ENCODE data around the gene FAM9A.
"Not testable (repeated sequence)": the region's sequence is repeated elsewhere in the genome, so short reads cannot be mapped to it uniquely, and the experiment has no call there.

FAM9A gene

GRCh38 chrX:8757609-8758389 lies 43.4 kb downstream of the FAM9A start:
- H4K20me1 ChIP-seq (ENCODE audit: insufficient read depth, low read length); H2AFZ ChIP-seq (ENCODE audit: low read length); H3K79me2 ChIP-seq (ENCODE audit: insufficient read depth, low read length); H3K4me3 ChIP-seq (ENCODE audit: low read depth, low read length, poor library complexity, severe bottlenecking); H3K4me2 ChIP-seq (ENCODE audit: low read length); H3K27ac ChIP-seq (ENCODE audit: low read depth, low read length, poor library complexity, severe bottlenecking); H3K36me3 ChIP-seq (ENCODE audit: insufficient read depth, low read length); H3F3A ChIP-seq (ENCODE audit: insufficient read depth, low read length); H3K27me3 ChIP-seq (ENCODE audit: insufficient read depth, low read length); H3K4me1 ChIP-seq (ENCODE audit: insufficient read depth, low read length, severe bottlenecking); H3K9me3 ChIP-seq (ENCODE audit: low read length); H3K9ac ChIP-seq (ENCODE audit: low read length); H3K9me2 ChIP-seq (ENCODE audit: low read depth, low read length): not testable (repeated sequence)

GRCh38 chrX:8755813-8756212 lies 45.4 kb downstream of the FAM9A start:
- H3K4me3 ChIP-seq (ENCODE audit: low read depth, low read length, poor library complexity, severe bottlenecking): no peak overlapping the region
- no peaks in the 10 kb centered on the region for H3K9me3 ChIP-seq (ENCODE audit: low read length)
- H3K27ac ChIP-seq (ENCODE audit: low read depth, low read length, poor library complexity, severe bottlenecking): no peak overlapping the region
- H4K20me1 ChIP-seq (ENCODE audit: insufficient read depth, low read length): no peaks in the 10 kb centered on the region
- H2AFZ ChIP-seq (ENCODE audit: low read length): no peak overlapping the region
- H3K79me2 ChIP-seq (ENCODE audit: insufficient read depth, low read length): no peaks in the 10 kb centered on the region
- no peak overlapping the region for H3K4me2 ChIP-seq (ENCODE audit: low read length)
- no peaks in the 10 kb centered on the region for H3F3A ChIP-seq (ENCODE audit: insufficient read depth, low read length)
- no peaks in the 10 kb centered on the region for H3K36me3 ChIP-seq (ENCODE audit: insufficient read depth, low read length)
- no peaks in the 10 kb centered on the region for H3K27me3 ChIP-seq (ENCODE audit: insufficient read depth, low read length)
- TF ChIP-seq EZH2 (IDR thresholded peaks at IDR 0.05; ENCODE audit: borderline replicate concordance, low read length) (no peak), CTCF (IDR thresholded peaks at IDR 0.05; ENCODE audit: low read length) (no peak)
- no peak overlapping the region for H3K9ac ChIP-seq (ENCODE audit: low read length)
- H3K4me1 ChIP-seq (ENCODE audit: insufficient read depth, low read length, severe bottlenecking): no peaks in the 10 kb centered on the region
- H3K9me2 ChIP-seq (ENCODE audit: low read depth, low read length): no peaks in the 10 kb centered on the region

GRCh38 chrX:8755116-8755515 lies 46.1 kb downstream of the FAM9A start:
- Histone ChIP-seq H3K4me3 (ENCODE audit: low read depth, low read length, poor library complexity, severe bottlenecking) (no peak overlapping the region), H3K27me3 (ENCODE audit: insufficient read depth, low read length) (no peaks in the 10 kb centered on the region), H3K79me2 (ENCODE audit: insufficient read depth, low read length) (no peaks in the 10 kb centered on the region), H3K4me1 (ENCODE audit: insufficient read depth, low read length, severe bottlenecking) (no peaks in the 10 kb centered on the region), H3K9me3 (ENCODE audit: low read length) (no peaks in the 10 kb centered on the region), H3K9me2 (ENCODE audit: low read depth, low read length) (no peaks in the 10 kb centered on the region), H3K36me3 (ENCODE audit: insufficient read depth, low read length) (no peaks in the 10 kb centered on the region), H3K27ac (ENCODE audit: low read depth, low read length, poor library complexity, severe bottlenecking) (no peak overlapping the region), H3K4me2 (ENCODE audit: low read length) (no peak overlapping the region), H3K9ac (ENCODE audit: low read length) (no peak overlapping the region), H3F3A (ENCODE audit: insufficient read depth, low read length) (no peaks in the 10 kb centered on the region), H4K20me1 (ENCODE audit: insufficient read depth, low read length) (no peaks in the 10 kb centered on the region), H2AFZ (ENCODE audit: low read length) (no peak overlapping the region)
- no peak for TF ChIP-seq EZH2 (IDR thresholded peaks at IDR 0.05; ENCODE audit: borderline replicate concordance, low read length)
- peak; percentile 20; the same call in 1 of the 2 replicates for TF ChIP-seq CTCF (IDR thresholded peaks at IDR 0.05; ENCODE audit: low read length)

- H3K9me2 ChIP-seq (ENCODE audit: low read depth, low read length): no peaks in the 10 kb centered on the region
- no peak overlapping the region for H3K9ac ChIP-seq (ENCODE audit: low read length)
- no peaks in the 10 kb centered on the region for H3F3A ChIP-seq (ENCODE audit: insufficient read depth, low read length)
These were observed 51.5 kb downstream of the FAM9A start for GRCh38 chrX:8749697-8750096.

More at GRCh38 chrX:8749697-8750096, 51.5 kb downstream of the FAM9A start:
- Histone ChIP-seq H3K4me3 (ENCODE audit: low read depth, low read length, poor library complexity, severe bottlenecking) (no peak overlapping the region), H4K20me1 (ENCODE audit: insufficient read depth, low read length) (no peaks in the 10 kb centered on the region), H3K36me3 (ENCODE audit: insufficient read depth, low read length) (no peaks in the 10 kb centered on the region), H3K4me1 (ENCODE audit: insufficient read depth, low read length, severe bottlenecking) (no peaks in the 10 kb centered on the region), H3K4me2 (ENCODE audit: low read length) (no peak overlapping the region), H3K27ac (ENCODE audit: low read depth, low read length, poor library complexity, severe bottlenecking) (no peak overlapping the region), H3K27me3 (ENCODE audit: insufficient read depth, low read length) (no peaks in the 10 kb centered on the region), H3K9me3 (ENCODE audit: low read length) (no peaks in the 10 kb centered on the region), H3K79me2 (ENCODE audit: insufficient read depth, low read length) (no peaks in the 10 kb centered on the region), H2AFZ (ENCODE audit: low read length) (no peak overlapping the region)
- TF ChIP-seq EZH2 (IDR thresholded peaks at IDR 0.05; ENCODE audit: borderline replicate concordance, low read length) (no peak), CTCF (IDR thresholded peaks at IDR 0.05; ENCODE audit: low read length) (no peak)

All from OCI-LY1 (cell line).